ENCODE measurements around the gene RFLNA.

RFLNA gene

GRCh38 chr12:124338876-124339603 is 44.1 kb downstream of the RFLNA start:
- no peak for DNase-seq

- DNase-seq = no peak
Observed at GRCh38 chr12:124340080-124340900, 45.4 kb downstream of the RFLNA start.

- DNase-seq = no peak
Observed at GRCh38 chr12:124341645-124342069, 46.8 kb downstream of the RFLNA start.

- DNase-seq = no peak
Observed at GRCh38 chr12:124344022-124344421, 49.1 kb downstream of the RFLNA start.

GRCh38 chr12:124344526-124344925 is 49.6 kb downstream of the RFLNA start:
- no peak for DNase-seq

GRCh38 chr12:124345795-124346194 is 50.9 kb downstream of the RFLNA start:
- no peak for DNase-seq

- DNase-seq = no peak
Observed at GRCh38 chr12:124346425-124347168, 51.7 kb downstream of the RFLNA start.

GRCh38 chr12:124347335-124347734 is 52.4 kb downstream of the RFLNA start:
- no peak for DNase-seq

GRCh38 chr12:124347805-124348658 is 53.1 kb downstream of the RFLNA start:
- DNase-seq = no peak

GRCh38 chr12:124348659-124349380 is 53.9 kb downstream of the RFLNA start:
- no peak for DNase-seq

GRCh38 chr12:124350491-124350890 is 55.6 kb downstream of the RFLNA start:
- no peak for DNase-seq

- no peak for DNase-seq
Observed at GRCh38 chr12:124351422-124351821, 56.5 kb downstream of the RFLNA start.

- DNase-seq = no peak
Observed at GRCh38 chr12:124352257-124352656, 57.4 kb downstream of the RFLNA start.

GRCh38 chr12:124352839-124353238 is 57.9 kb downstream of the RFLNA start:
- DNase-seq = no peak

- no peak for DNase-seq
Observed at GRCh38 chr12:124354400-124354799, 59.5 kb downstream of the RFLNA start.

- no peak for DNase-seq
Observed at GRCh38 chr12:124356221-124356620, 61.3 kb downstream of the RFLNA start.

- DNase-seq = no peak
Observed at GRCh38 chr12:124357616-124358015, 62.7 kb downstream of the RFLNA start.

- DNase-seq = no peak
Observed at GRCh38 chr12:124358572-124358971, 63.7 kb downstream of the RFLNA start.

GRCh38 chr12:124359671-124360581 is 65.0 kb downstream of the RFLNA start:
- no peak for DNase-seq

GRCh38 chr12:124361074-124361970 is 66.4 kb downstream of the RFLNA start:
- no peak for DNase-seq

Data from bone marrow (tissue), 2 donors.